KOPT-K1 (cell line): ENCODE data around the gene GALK1.
A peak's percentile ranks its signal among the peaks of the same experiment; 100 is the strongest.
"Not testable (repeated sequence)": the region's sequence is repeated elsewhere in the genome, so short reads cannot be mapped to it uniquely, and the experiment has no call there.

Source experiments
- H3K27ac ChIP-seq: fragments of 200-600 bp; sonication (generic); 2 replicates; pipeline ENCODE4 v1.5.1; 2016; ENCODE audit warnings: antibody characterized with exemption, mild to moderate bottlenecking, low read depth, low read length; ENCODE audit not compliant: poor library complexity, severe bottlenecking
- H3K36me3 ChIP-seq: fragments of 200-600 bp; sonication (generic); 2 replicates; pipeline ENCODE4 v1.5.1; 2017; ENCODE audit warnings: antibody characterized with exemption, mild to moderate bottlenecking, low read length, moderate library complexity; ENCODE audit not compliant: insufficient read depth
- H3K9me3 ChIP-seq: fragments of 200-600 bp; sonication (generic); 2 replicates; pipeline ENCODE4 v1.5.1; 2017; ENCODE audit warnings: antibody characterized with exemption, low read length, mild to moderate bottlenecking; ENCODE audit not compliant: insufficient read depth, poor library complexity, severe bottlenecking

The GALK1 gene

DNA sequence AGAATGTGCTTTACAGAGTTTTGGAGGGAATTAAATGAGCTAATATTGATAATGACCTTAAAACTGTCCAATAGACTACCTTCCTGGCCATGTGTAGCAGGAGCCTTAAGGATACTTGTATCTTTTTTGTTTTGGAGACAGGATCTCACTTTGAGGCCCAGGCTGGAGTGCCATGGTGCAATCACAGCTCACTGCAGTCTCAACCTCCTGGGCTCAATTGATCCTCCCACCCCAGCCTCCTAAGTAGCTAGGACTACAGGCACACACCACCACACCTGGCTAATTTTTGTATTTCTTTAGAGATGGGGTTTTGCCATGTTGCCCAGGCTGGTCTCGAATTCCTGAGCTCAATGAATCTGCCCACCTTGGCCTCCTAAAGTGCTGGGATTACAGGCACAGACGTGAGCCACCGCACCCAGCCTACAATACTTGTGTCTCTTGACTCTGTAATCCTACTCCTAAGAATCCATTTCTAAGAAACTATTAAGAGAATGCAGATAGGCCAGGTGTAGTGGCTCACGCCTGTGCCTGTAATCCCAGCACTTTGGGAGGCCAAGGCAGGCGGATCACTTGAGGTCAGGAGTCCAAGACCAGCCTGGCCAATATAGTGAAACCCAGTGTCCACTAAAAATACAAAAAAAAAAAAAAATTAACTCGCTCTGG, 4.9 kb downstream of the GALK1 start:
- not testable (repeated sequence) for H3K9me3 ChIP-seq, H3K27ac ChIP-seq

DNA sequence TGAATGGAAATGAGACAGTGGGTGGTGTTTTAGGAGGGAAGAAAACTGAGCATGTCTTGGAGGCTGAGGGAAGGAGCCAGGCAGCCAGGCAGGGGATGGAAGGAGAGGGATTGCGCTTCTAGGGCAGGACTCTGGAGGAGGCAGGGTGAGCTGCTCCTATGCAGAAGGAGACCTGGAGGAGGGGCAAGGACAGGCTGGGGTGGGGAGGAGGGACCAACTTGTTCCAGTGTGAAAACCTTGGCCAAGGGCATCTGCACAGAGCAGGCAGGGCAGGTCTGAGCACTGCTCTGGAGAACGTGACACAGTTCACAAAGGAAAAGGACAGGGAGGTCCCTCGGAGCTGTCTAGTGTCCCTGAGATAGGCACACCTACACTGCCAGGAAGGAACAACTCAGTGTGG, 5.5 kb downstream of the GALK1 start:
- H3K27ac ChIP-seq, result no peak overlapping the region
- H3K36me3 ChIP-seq, result peaks cover 18% of the 10 kb centered on the region
- H3K9me3 ChIP-seq, result no peaks in the 10 kb centered on the region

More for the DNA sequence above, 4.9 kb downstream of the GALK1 start:
- H3K36me3 ChIP-seq, result peaks cover 18% of the 10 kb centered on the region

DNA sequence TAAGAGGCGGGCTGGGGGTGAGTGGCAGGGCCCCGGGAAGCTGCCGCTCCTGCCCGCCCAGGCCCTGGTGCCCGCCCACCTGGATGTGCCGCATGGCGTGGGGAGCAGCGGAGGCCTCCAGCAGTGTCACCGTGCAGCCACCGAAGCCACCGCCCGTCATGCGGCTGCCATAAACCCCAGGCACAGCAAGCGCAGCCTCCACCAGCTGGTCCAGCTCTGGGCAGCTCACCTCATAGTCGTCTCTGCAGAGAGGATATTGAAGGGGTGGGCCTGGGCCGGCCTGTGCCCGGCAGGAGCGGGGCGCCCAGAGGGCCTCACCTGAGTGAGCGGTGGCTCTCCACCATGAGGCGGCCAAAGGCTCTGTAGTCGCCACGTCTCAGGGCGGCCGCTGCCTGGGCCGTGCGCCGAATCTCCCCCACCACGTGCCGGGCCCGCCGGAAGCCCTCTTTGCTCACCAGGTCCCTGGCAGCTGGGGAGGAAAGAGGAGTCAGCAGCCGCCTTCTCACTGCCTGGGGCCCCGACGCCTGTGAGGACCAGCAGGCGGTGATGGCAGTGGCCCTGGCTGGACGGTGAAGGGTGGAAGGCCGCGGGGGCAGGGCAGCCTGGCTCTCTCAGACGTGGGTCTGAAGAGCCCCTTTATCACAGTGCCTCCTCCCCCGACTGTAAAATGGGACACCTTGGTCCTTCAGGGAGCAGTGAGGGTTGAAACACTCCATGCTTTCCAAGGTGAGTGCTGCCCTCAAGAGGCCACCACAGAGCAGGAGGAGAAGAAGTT, 6.7 kb downstream of the GALK1 start:
- Histone ChIP-seq H3K27ac (no peak overlapping the region), H3K9me3 (no peaks in the 10 kb centered on the region)

DNA sequence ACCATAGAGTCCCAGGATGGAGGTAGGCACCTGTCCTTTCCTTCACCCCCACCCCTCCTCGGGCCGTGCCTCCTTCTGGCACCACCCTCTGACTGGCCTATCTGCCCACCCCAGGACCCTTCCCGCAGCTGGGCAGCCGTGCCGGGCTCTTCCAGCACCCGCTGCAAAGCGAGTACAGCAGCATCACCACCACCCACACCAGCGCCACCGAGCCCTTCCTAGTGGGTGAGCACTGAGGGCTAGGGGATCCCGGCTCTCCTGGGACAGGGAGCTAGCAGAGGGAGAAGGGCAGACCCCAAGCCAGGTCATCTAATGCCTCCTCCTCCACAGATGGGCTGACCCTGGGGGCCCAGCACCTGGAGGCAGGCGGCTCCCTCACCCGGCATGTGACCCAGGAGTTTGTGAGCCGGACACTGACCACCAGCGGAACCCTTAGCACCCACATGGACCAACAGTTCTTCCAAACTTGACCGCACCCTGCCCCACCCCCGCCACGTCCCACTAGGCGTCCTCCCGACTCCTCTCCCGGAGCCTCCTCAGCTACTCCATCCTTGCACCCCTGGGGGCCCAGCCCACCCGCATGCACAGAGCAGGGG, 7.8 kb downstream of the GALK1 start:
- no peak overlapping the region for H3K27ac ChIP-seq
- H3K9me3 ChIP-seq, result no peaks in the 10 kb centered on the region
- peaks cover 13% of the 10 kb centered on the region for H3K36me3 ChIP-seq

More for the DNA sequence above, 6.7 kb downstream of the GALK1 start:
- H3K36me3 ChIP-seq, result peaks cover 18% of the 10 kb centered on the region

DNA sequence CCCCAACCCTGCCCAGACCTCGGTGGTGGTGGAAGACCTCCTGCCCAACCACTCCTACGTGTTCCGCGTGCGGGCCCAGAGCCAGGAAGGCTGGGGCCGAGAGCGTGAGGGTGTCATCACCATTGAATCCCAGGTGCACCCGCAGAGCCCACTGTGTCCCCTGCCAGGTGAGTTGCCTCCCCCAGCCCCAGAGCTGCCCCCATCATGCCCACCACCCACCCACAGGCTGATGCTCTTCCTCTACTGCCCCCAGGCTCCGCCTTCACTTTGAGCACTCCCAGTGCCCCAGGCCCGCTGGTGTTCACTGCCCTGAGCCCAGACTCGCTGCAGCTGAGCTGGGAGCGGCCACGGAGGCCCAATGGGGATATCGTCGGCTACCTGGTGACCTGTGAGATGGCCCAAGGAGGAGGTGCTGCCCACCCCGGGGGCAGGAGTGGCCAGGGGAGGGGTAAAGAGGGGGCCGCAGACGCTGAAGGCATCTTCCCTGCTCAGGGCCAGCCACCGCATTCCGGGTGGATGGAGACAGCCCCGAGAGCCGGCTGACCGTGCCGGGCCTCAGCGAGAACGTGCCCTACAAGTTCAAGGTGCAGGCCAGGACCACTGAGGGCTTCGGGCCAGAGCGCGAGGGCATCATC, 8.4 kb downstream of the GALK1 start:
- no peaks in the 10 kb centered on the region for H3K9me3 ChIP-seq
- H3K27ac ChIP-seq, result no peak overlapping the region
- peaks cover 13% of the 10 kb centered on the region for H3K36me3 ChIP-seq

DNA sequence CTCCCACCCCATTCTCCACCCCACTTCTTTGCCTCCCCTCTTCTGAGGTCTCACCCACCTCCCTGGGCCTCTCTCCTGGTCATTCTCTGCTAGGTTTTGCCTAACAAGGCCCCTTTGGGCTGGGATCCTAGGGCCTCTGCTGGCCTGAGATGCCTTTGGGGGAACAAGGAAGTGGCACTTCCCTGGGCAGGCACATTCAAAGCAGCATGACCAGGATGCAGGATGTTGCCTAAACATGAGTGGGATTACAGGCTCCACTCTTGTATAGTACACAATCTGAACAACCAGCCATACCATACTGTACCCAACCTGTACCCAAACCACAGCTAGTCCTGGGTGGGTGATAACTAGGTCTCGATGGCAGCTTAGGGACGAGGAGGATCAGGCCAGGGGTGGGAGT, 9.0 kb downstream of the GALK1 start:
- Histone ChIP-seq H3K27ac (no peak overlapping the region), H3K9me3 (no peaks in the 10 kb centered on the region), H3K36me3 (peaks cover 13% of the 10 kb centered on the region)

DNA sequence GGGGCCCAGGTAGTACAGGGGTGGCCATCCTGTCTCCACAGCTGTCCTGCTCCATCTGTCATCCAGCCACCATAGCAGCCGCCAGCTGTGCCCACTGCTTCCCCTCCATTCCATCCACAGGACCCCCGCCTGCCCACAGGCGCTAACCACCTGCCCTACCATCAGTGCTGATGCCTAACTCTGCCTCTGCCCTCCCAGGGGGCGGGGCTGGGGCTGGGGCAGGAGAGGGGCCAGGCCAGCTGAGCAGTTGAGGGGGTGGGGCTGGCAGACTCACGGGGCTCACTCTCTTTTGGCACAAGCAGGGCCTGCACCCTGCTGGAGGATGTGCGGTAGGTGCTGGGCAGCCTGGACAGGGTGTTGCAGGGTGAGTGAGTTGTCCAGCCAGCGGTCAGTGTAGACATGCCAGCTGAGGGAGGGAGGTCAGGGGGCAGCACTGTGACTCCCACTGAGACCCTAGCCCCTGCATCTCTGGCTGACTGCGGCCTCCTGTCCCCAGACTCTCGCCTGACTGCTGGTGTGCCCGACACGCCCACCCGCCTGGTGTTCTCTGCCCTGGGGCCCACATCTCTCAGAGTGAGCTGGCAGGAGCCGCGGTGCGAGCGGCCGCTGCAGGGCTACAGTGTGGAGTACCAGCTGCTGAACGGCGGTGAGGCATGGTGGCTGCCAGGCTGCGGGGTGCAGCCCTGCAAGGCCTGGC, 9.6 kb downstream of the GALK1 start:
- Histone ChIP-seq H3K27ac (no peak overlapping the region), H3K9me3 (no peaks in the 10 kb centered on the region), H3K36me3 (peaks cover 13% of the 10 kb centered on the region)

DNA sequence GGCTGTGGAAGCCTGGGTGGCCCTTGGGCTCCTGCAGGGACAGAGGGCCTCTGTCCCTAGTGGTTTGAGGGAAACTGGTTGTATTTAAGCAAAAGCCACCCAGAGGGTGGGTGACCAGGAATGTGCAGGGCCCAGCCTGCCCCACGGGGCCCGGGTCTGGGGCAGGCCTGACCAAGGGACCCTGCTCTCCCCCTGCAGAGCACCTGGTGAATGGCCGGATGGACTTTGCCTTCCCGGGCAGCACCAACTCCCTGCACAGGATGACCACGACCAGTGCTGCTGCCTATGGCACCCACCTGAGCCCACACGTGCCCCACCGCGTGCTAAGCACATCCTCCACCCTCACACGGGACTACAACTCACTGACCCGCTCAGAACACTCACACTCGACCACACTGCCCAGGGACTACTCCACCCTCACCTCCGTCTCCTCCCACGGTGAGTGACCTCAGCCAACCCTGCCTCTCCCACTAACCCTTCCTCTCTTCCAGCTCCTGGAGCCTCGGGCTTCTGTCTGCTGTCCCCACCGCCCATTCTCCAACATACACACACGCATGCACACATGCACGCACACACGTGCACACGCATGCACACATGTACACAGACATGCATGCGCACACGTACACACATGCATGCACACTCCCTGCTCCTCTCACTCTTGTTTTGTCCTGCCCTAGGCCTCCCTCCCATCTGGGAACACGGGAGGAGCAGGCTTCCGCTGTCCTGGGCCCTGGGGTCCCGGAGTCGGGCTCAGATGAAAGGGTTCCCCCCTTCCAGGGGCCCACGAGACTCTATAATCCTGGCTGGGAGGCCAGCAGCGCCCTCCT, 10.4 kb downstream of the GALK1 start:
- Histone ChIP-seq H3K9me3 (no peaks in the 10 kb centered on the region), H3K27ac (peak overlapping the region; percentile 59), H3K36me3 (peaks cover 13% of the 10 kb centered on the region)

DNA sequence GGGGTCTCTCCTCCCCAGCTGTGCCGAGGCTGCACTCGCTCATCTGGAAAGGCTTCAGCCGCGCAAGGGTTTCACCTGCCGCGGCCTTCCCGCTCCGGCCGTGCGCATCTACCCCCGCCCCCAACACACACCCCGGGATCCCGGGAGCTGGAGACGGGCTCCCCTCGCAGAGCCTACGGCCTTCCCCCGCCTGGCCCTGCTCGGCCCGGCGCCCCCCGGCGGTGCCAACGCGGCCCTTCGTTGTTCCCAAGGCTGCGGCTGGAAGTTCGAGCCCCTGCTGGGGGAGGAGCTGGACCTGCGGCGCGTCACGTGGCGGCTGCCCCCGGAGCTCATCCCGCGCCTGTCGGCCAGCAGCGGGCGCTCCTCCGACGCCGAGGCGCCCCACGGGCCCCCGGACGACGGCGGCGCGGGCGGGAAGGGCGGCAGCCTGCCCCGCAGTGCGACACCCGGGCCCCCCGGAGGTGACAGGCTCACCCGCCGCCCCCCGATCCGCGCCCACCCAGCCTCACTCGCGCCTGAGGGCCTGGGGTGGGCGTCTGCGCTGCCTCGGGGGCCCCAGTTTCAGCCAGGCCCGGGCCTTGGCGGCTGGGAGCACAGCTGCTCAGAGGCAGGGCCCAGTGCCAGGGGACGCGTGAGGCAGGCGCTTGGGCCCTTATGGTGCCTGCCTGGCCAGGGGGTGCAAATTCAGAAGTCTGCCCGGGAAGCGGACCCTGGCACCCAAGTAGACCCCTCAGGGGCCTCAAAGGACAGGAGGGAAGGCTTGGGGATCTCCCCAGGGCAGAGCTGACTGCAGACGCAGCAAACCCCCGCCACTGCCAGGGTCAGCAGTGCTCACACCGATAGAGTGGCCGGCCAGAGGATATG, 11.2 kb downstream of the GALK1 start:
- Histone ChIP-seq H3K9me3 (no peaks in the 10 kb centered on the region), H3K36me3 (peaks cover 10% of the 10 kb centered on the region), H3K27ac (peak overlapping the region; percentile 59)

DNA sequence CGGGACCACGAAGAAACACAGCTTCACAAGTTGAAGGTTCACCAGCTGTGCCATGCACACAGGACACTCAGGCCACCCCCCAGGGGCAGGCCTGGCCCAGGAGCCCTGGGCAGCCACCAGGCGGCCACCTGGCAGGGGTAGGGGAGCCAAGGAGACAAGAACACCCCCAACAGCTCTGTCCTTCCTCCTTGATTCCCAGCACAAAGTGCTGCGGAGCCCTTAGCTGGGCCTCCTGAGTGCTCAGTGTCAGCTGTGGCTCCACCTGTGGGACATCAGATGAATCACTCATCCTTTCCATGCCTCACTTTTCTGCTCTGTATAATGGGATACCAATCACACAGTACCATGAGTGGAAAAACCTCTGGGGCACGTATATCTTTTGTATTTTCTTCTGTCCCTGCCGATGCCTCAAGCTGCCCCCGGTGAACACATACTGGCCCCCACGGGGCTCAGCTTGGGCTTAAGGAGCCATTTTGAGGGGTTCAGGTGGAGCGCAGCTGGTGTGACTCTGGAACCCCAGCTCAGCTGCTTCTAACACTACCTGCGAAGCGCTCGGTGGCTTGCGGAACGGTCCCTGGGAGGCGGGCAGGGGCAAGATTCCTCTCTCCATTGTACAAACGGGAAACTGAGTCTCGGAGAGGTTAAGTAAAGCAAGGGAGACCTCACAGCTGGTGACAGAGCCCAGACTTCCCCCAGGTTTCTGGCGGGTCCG, 12.0 kb downstream of the GALK1 start:
- Histone ChIP-seq H3K9me3 (no peaks in the 10 kb centered on the region), H3K36me3 (peaks cover 7% of the 10 kb centered on the region; the same call in 1 of the 2 replicates), H3K27ac (peak overlapping the region; percentile 59)

DNA sequence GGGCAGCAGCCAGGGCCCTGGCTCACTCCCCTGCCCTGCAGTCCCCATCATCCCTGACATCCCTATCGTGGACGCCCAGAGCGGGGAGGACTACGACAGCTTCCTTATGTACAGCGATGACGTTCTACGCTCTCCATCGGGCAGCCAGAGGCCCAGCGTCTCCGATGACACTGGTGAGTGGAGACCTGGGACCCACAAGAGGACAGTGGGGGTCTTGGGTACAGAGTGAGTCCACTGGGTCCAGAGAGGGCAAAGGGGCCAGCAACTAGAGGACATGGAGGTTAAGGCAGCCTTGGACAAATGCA, 12.6 kb downstream of the GALK1 start:
- Histone ChIP-seq H3K36me3 (0 out of 2 replicates have a peak, but pooled peaks cover under 1% of the 10 kb centered on the region), H3K9me3 (no peaks in the 10 kb centered on the region), H3K27ac (no peak overlapping the region)

DNA sequence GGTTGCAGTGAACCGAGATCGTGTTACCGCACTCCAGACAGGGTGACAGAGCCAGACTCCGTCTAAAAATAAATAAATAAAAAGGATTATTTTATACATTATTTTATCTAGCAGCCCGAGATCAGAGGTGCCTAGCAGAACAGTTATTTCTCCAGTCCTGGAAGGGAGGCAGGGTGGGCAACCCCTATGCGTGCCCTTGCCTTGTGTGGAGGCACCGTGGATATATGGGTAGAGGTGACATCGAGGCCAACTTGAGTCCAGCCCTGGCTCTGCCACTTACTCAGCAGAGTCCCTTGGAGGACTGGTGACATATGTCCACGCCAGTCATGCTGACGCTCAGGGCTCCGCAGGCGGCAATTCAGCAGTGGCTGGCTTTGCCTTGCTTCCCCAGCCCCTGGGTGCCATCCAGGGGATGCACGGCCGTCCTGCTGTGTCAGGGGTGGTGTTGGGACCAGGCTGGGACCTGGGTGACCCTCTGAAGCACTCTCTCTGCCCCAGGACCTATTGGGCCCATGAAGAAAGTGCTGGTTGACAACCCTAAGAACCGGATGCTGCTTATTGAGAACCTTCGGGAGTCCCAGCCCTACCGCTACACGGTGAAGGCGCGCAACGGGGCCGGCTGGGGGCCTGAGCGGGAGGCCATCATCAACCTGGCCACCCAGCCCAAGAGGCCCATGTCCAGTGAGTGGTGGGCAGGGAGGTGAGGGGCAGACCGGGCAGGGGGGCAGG, 13.2 kb downstream of the GALK1 start:
- no peaks in the 10 kb centered on the region for H3K9me3 ChIP-seq
- no peaks in the 10 kb centered on the region for H3K36me3 ChIP-seq
- no peak overlapping the region for H3K27ac ChIP-seq
